Measurements from ENCODE around the gene TEX54. TPM values are rescaled to one million over a fixed set of nuclear protein-coding genes. Genes with fewer than 3 reads are reported as not detected.
"Not testable (repeated sequence)": the region's sequence is repeated elsewhere in the genome, so short reads cannot be mapped to it uniquely, and the experiment has no call there.

Gene TEX54
- total RNA-seq, 1 experiment from 2014 or later, result not detected

DNA sequence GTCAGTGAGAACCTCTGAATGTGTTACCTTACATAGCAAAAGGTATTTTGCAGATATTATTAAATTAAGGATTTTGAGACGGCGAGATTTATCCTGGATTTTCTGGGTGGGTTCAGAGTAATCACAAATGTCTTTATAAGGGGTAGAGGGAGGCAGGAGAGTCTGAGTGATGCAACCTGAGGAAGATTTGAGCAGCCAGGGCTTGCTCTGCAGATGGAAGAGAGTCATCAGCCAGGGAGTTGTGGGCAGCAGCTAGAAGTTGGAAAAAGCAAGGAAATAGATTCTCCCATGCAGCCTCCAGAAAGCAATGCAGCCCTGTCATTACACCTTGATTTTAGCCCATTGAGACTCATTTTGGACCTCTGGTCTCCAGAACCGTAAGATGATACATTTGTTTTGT, 10.8 kb upstream of the TEX54 start:
- BruUV-seq (replicated peaks), result no TSS peak
- H3K27ac Mint-ChIP-seq (ENCODE audit: unreplicated experiment), result no peak overlapping the region
- no peak for DNase-seq

DNA sequence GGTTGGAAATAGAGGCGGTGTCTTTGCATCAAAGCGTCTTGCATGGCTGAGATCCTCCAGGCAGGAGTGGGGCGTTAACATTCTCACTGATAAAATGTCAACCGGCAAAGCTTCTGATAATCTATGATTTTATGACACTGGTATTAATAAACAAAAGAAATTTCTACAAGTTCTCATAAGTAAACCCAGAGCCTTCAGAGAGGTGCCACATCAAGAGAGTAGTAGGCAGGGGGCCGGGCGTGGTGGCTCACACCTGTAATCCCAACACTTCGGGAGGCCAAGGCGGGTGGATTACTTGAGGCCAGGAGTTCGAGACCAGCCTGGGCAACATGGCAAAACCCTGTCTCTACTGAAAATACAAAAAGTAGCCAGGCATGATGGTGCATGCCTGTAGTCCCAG, 10.2 kb upstream of the TEX54 start:
- H3K9me3 Mint-ChIP-seq (ENCODE audit: low read depth, unreplicated experiment); BruUV-seq (replicated peaks); DNase-seq; H3K4me3 Mint-ChIP-seq (ENCODE audit: low read depth, unreplicated experiment); intact Hi-C loops (cut with micrococcal nuclease; ENCODE audit: unreplicated experiment); H3K27ac Mint-ChIP-seq (ENCODE audit: unreplicated experiment); H3K27me3 Mint-ChIP-seq (ENCODE audit: unreplicated experiment); H3K4me1 Mint-ChIP-seq (ENCODE audit: low read depth, unreplicated experiment); H3K36me3 Mint-ChIP-seq (ENCODE audit: insufficient read depth, unreplicated experiment): not testable (repeated sequence)
- CTCF ChIA-PET, result interaction anchor here (0.7 kb wide), 1 partner anchor 780 kb away, joined by 3 read pairs; no protein-coding TSS in a partner anchor

More for the DNA sequence above, 10.8 kb upstream of the TEX54 start:
- no peak overlapping the region for H3K4me3 Mint-ChIP-seq (ENCODE audit: low read depth, unreplicated experiment)
- H3K4me1 Mint-ChIP-seq (ENCODE audit: low read depth, unreplicated experiment), result peaks cover 5% of the 10 kb centered on the region
- intact Hi-C loops (cut with micrococcal nuclease; ENCODE audit: unreplicated experiment), result no loop called here
- no peaks in the 10 kb centered on the region for H3K27me3 Mint-ChIP-seq (ENCODE audit: unreplicated experiment)
- CTCF ChIA-PET, result no interaction called here
- H3K36me3 Mint-ChIP-seq (ENCODE audit: insufficient read depth, unreplicated experiment), result no peaks in the 10 kb centered on the region
- TF ChIP-seq, protein P1, sequence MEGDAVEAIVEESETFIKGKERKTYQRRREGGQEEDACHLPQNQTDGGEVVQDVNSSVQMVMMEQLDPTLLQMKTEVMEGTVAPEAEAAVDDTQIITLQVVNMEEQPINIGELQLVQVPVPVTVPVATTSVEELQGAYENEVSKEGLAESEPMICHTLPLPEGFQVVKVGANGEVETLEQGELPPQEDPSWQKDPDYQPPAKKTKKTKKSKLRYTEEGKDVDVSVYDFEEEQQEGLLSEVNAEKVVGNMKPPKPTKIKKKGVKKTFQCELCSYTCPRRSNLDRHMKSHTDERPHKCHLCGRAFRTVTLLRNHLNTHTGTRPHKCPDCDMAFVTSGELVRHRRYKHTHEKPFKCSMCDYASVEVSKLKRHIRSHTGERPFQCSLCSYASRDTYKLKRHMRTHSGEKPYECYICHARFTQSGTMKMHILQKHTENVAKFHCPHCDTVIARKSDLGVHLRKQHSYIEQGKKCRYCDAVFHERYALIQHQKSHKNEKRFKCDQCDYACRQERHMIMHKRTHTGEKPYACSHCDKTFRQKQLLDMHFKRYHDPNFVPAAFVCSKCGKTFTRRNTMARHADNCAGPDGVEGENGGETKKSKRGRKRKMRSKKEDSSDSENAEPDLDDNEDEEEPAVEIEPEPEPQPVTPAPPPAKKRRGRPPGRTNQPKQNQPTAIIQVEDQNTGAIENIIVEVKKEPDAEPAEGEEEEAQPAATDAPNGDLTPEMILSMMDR (IDR thresholded peaks at IDR 0.05; ENCODE audit: unreplicated experiment), result no peak
- H3K9me3 Mint-ChIP-seq (ENCODE audit: low read depth, unreplicated experiment), result no peaks in the 10 kb centered on the region

DNA sequence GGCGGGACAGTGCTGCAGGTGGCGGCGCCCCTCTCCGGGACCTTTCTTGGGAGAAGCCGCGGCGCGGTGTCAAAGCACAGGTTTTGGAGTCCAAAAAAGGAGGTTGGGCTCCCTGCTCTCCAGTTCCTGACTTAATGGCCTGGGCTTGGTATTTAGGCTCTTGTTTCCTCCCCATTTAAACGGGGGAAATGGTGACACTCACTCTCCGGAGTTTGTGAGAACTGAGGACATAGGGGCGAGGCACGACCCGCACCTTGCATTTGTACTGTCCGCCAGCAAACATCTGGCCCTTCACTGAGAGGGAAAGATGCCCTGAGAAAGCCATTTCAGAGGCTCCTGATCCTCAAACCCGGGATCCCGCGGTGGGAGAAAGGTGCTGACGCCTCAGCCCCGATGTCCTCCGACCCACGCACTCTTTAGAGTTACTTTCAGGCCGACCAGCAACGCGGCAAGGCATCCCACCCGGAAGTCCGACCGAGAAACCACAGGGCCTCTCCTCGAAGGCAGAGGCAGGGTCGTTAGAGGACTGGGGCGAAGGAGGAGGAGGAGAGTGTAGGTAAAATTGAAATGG, 9.6 kb upstream of the TEX54 start:
- Mint-ChIP-seq H3K4me1 (ENCODE audit: low read depth, unreplicated experiment) (peaks cover 12% of the 10 kb centered on the region), H3K4me3 (ENCODE audit: low read depth, unreplicated experiment) (no peak overlapping the region), H3K36me3 (ENCODE audit: insufficient read depth, unreplicated experiment) (peaks cover 7% of the 10 kb centered on the region), H3K9me3 (ENCODE audit: low read depth, unreplicated experiment) (no peaks in the 10 kb centered on the region), H3K27ac (ENCODE audit: unreplicated experiment) (no peak overlapping the region), H3K27me3 (ENCODE audit: unreplicated experiment) (no peaks in the 10 kb centered on the region)
- CTCF ChIA-PET, result interaction anchor here (0.6 to 1.4 kb wide), 2 partner anchors 40 to 59 kb away, joined by 3 to 4 read pairs; no protein-coding TSS in a partner anchor
- DNase-seq, result no peak
- TSS peak; percentile 79 for BruUV-seq (replicated peaks)
- TF ChIP-seq, protein P1 (IDR thresholded peaks at IDR 0.05; ENCODE audit: unreplicated experiment), result no peak
- intact Hi-C loops (cut with micrococcal nuclease; ENCODE audit: unreplicated experiment), result no loop called here

DNA sequence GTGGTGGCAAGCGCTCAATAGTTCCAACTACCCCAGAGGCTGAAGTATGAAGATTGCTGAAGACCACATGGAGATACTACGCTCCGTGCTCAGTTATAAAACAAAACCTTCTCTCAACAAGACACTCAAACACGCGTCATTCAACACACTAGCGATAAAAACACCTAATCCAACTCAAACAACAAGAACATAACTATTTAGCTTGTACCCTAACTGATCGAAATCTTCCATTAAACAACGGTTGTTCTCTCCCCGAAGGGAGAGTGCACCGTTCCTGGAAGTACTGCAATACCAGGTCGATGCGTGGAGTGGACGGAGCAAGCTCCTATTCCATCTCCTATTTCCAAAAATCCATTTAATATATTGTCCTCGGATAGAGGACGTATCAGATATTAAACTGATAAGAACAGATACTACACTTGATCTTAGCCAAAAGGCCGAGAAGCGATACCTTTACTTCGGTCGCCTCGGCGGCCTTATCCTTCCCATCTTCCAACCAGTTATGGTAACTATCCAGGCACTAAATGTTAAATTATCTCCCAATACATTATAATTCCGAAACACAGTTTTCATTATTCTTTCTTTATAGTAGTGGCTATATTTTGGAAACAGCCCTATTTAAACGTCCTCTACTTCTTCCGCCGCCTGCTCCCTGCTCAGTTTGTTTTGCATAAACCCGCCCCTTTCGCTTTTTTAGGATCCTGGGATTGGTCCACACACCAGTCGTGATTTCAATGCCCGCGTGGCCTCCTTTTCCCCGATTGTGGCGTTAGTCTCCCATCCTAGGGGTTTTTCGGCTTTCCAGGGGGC, 8.9 kb upstream of the TEX54 start:
- DNase-seq, result peak; percentile 88
- BruUV-seq (replicated peaks), result TSS peak; percentile 99
- no peak overlapping the region for H3K4me3 Mint-ChIP-seq (ENCODE audit: low read depth, unreplicated experiment)
- H3K9me3 Mint-ChIP-seq (ENCODE audit: low read depth, unreplicated experiment), result no peaks in the 10 kb centered on the region
- H3K27ac Mint-ChIP-seq (ENCODE audit: unreplicated experiment), result no peak overlapping the region
- H3K4me1 Mint-ChIP-seq (ENCODE audit: low read depth, unreplicated experiment), result peaks cover 13% of the 10 kb centered on the region
- CTCF ChIA-PET, result interaction anchor here (0.6 to 1.4 kb wide), 7 partner anchors 20 to 70 kb away, joined by 3 to 4 read pairs (median 3); partner anchors contain the start of genes SLC3A2 and TAF6L
- H3K27me3 Mint-ChIP-seq (ENCODE audit: unreplicated experiment), result no peaks in the 10 kb centered on the region
- H3K36me3 Mint-ChIP-seq (ENCODE audit: insufficient read depth, unreplicated experiment), result peaks cover 8% of the 10 kb centered on the region
- TF ChIP-seq, protein P1 (IDR thresholded peaks at IDR 0.05; ENCODE audit: unreplicated experiment), result no peak
- intact Hi-C loops (cut with micrococcal nuclease; ENCODE audit: unreplicated experiment), result loop anchor here (2.0 kb wide), 1 partner anchor 39 kb away; the partner anchor contains the start of gene SLC3A2

DNA sequence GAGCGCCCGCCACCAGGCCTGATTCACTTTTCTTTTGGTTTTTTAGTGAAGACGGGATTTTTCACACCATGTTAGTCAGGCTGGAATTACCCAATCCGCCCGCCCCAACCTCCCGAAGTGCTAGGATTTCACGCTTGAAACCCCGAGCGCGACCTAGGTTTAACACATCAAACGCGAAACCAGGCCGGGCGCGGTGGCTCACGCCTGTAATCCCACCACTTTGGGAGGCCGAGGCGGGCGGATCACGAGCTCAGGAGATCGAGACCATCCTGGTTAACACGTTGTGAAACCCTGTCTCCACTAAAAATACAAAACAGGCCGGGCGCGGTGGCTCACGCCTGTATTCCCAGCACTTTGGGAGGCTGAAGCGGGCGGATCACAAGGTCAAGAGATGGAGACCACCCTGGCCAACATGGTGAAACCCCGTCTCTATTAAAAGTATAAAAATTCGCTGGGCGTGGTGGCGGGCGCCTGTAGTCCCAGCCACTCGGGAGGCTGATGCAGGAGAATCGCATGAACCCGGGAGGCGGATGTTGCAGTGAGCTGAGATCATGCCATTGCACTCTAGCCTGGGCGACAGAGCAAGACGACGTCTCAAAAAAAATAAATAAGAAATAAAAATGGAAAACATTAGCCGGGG, 8.2 kb upstream of the TEX54 start:
- not testable (repeated sequence) for H3K36me3 Mint-ChIP-seq (ENCODE audit: insufficient read depth, unreplicated experiment); H3K4me3 Mint-ChIP-seq (ENCODE audit: low read depth, unreplicated experiment); H3K27me3 Mint-ChIP-seq (ENCODE audit: unreplicated experiment); H3K27ac Mint-ChIP-seq (ENCODE audit: unreplicated experiment); H3K9me3 Mint-ChIP-seq (ENCODE audit: low read depth, unreplicated experiment); BruUV-seq (replicated peaks)
- DNase-seq, result peak; percentile 77
- CTCF ChIA-PET, result interaction anchor here (0.6 to 1.4 kb wide), 6 partner anchors 21 to 70 kb away, joined by 3 to 4 read pairs (median 3); partner anchors contain the start of genes SLC3A2 and TAF6L
- intact Hi-C loops (cut with micrococcal nuclease; ENCODE audit: unreplicated experiment), result loop anchor here (2.0 kb wide), 1 partner anchor 40 kb away; the partner anchor contains the start of gene SLC3A2
- H3K4me1 Mint-ChIP-seq (ENCODE audit: low read depth, unreplicated experiment), result peaks cover 13% of the 10 kb centered on the region

Measured in Calu3 (cell line).